Naive thymus-derived CD4-positive, alpha-beta T cell (primary cell): ENCODE results near the gene HPS4. TPM values are rescaled to one million over a fixed set of nuclear protein-coding genes. Genes with fewer than 3 reads are reported as not detected.

Source experiments
- ATAC-seq: fragments of 150-1000 bp; cut with Tn5 transposase; 2 replicates; pipeline ENCODE4 v1.10.0; 2021; ENCODE audit warnings: mild to moderate bottlenecking, moderate library complexity
- CTCF ChIA-PET: fragments of 350-600 bp; sonication (Branson Sonifier 250); formaldehyde crosslinking; loops from one replicate; lab custom pipeline; 2021; ENCODE audit warnings: antibody characterized with exemption; lab: Charles Lee
- POLR2A ChIA-PET: fragments of 350-600 bp; sonication (Branson Sonifier 250); formaldehyde crosslinking; loops from one replicate; lab custom pipeline; 2021; ENCODE audit warnings: antibody characterized with exemption, inconsistent platforms; lab: Charles Lee
- DNase-seq, 9 donors: peaks; one replicate each; pipeline versions ENCODE4 v3.0.0 to v3.0.0-alpha.2; 2020 to 2022; ENCODE audit warnings: mixed read lengths in 1 of 9
- H3K27ac ChIP-seq: one replicate; pipeline ENCODE4 v1.7.0; 2013; ENCODE audit warnings: mild to moderate bottlenecking, low read depth, low read length, moderate library complexity
- H3K27me3 ChIP-seq, 2 donors: one replicate each; pipeline ENCODE4 v1.7.0; 2013; ENCODE audit warnings: low read length in 2 of 2, mild to moderate bottlenecking in 2 of 2, moderate library complexity in 2 of 2; ENCODE audit not compliant: control insufficient read depth in 2 of 2, insufficient read depth in 2 of 2
- H3K36me3 ChIP-seq, 3 experiments: 1 replicate in 2 of 3; 2 replicates in 1 of 3; pipeline ENCODE4 v1.7.0; 2013; ENCODE audit warnings: low read length in 3 of 3, mild to moderate bottlenecking in 3 of 3, moderate library complexity in 1 of 3; ENCODE audit not compliant: insufficient read depth in 3 of 3, control insufficient read depth in 2 of 3
- H3K4me1 ChIP-seq, 2 donors: one replicate each; pipeline ENCODE4 v1.7.0; 2013; ENCODE audit warnings: low read length in 2 of 2, mild to moderate bottlenecking in 2 of 2, moderate library complexity in 1 of 2; ENCODE audit not compliant: control insufficient read depth in 2 of 2, insufficient read depth in 2 of 2
- H3K4me3 ChIP-seq: 2 replicates; pipeline ENCODE4 v1.7.0; 2013; ENCODE audit warnings: mild to moderate bottlenecking, low read length
- H3K9me3 ChIP-seq, 3 experiments: 1 replicate in 2 of 3; 2 replicates in 1 of 3; pipeline ENCODE4 v1.7.0; 2013; ENCODE audit warnings: low read length in 3 of 3; ENCODE audit not compliant: control insufficient read depth in 2 of 3
- H3K27ac Mint-ChIP-seq, 9 donors: one replicate each; pipeline ENCODE4 v1.8.0; 2020 to 2022; ENCODE audit warnings: mixed read lengths in 9 of 9, mild to moderate bottlenecking in 8 of 9, moderate library complexity in 5 of 9, inconsistent platforms in 2 of 9
- H3K27me3 Mint-ChIP-seq, 5 donors: one replicate each; pipeline ENCODE4 v1.8.0; 2021 to 2022; ENCODE audit warnings: mixed read lengths in 5 of 5, mild to moderate bottlenecking in 1 of 5
- H3K36me3 Mint-ChIP-seq, 5 donors: one replicate each; pipeline ENCODE4 v1.8.0; 2020 to 2022; ENCODE audit warnings: mixed read lengths in 5 of 5, mild to moderate bottlenecking in 3 of 5, inconsistent platforms in 1 of 5
- H3K4me1 Mint-ChIP-seq, 7 donors: one replicate each; pipeline ENCODE4 v1.8.0; 2020 to 2022; ENCODE audit warnings: mixed read lengths in 7 of 7, mild to moderate bottlenecking in 3 of 7, inconsistent platforms in 1 of 7
- H3K4me3 Mint-ChIP-seq, 10 donors: one replicate each; pipeline ENCODE4 v1.8.0; 2020 to 2022; ENCODE audit warnings: mild to moderate bottlenecking in 10 of 10, mixed read lengths in 10 of 10, moderate library complexity in 6 of 10, inconsistent platforms in 2 of 10
- H3K9me3 Mint-ChIP-seq, 11 donors: one replicate each; pipeline ENCODE4 v1.8.0; 2020 to 2022; ENCODE audit warnings: mixed read lengths in 11 of 11, mild to moderate bottlenecking in 4 of 11, inconsistent platforms in 1 of 11, moderate library complexity in 1 of 11
- intact Hi-C, 2 donors: fragments of 100-400 bp; cut with micrococcal nuclease; formaldehyde crosslinking; loops; one replicate each; pipeline ENCODE4 v1.15.1; 2023
- polyA plus RNA-seq, 2 donors: library from polyadenylated mRNA; unstranded; fragments of 300-500 nt; fragmentation: Illumina TruSeq; gene quantifications; one replicate each; pipeline ENCODE4 v1.2.3, GENCODE V29; 2021
- total RNA-seq, 6 experiments: library from RNA in 5 of 6; stranded (reverse) in 5 of 6; gene quantifications; 1 replicate in 5 of 6; 2 replicates in 1 of 6; pipeline ENCODE4 v1.2.3 and lab custom pipeline; 2021 to 2026

HPS4 gene
- total and polyA plus RNA-seq, 7 experiments from 2014 or later, result 21.5 to 64.3 (median 53.6) TPM

DNA sequence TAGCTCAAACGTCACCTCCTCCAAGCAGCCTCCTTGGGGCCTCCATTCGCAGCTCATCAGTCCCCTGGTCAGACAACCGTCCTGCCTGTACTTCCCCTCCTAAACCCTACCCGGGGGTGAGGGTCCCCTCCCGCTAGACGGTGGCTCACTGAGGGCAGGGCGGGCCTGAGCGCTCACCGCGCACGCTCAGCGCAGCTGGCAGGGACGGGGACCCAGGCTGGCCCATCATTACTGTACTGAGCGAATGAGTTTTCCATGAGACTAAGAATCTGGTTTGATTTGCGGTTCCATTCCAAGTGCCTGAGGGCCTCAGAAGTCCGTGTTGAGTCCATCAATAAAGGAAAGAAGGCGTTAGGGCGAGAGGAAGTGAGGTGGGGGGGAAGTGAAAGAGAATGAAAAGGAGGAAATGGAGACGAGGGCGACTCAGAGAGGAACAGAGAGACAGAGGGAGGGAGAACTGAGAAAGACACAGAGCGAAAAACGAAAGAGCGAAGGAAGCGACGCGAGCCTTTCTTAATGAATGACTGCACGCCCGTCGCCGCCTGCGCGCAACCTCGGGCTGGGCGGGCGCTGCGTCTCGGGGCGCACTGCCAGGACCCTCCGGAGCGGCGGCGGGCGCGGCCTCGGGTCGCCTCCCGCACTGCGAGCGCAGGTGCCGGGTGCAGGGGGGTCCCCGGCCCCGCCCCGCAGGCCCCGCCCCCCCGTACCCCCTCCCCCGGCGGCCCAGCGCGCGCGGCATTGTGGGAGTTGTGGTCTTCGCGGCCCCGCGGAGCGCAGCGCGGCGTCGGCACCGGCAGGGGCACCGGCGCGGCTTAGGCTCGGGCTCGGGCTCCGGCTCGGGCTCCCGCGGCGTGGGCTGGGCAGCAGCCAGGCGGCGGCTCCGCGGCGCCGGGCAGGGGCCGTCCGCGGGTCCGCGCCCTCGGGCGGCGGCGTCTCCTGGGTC is 54.8 kb downstream of the HPS4 start, which contains the start of gene ASPHD2:
ASPHD2 (plus strand) TSS at position 746 of the 943 bp plus-strand sequence. CDS start 4,356 bp downstream, outside the sequence.
- ChIA-PET POLR2A (interaction anchor here (0.9 to 5.1 kb wide), 2 partner anchors 18 to 54 kb away, joined by 3 to 39 read pairs; partner anchors contain the start of genes HPS4 and SRRD), CTCF (interaction anchor here (1.5 kb wide), 1 partner anchor 32 kb away, joined by 5 read pairs; no protein-coding TSS in a partner anchor)
- H3K9me3 Mint-ChIP-seq, result peaks cover 0 to 4% (median 0%) of the 10 kb centered on the region in 11 donors
- Histone ChIP-seq H3K36me3 (peaks cover 0 to 5% (median 0%) of the 10 kb centered on the region in 3 experiments), H3K4me1 (peaks cover 8 to 17% of the 10 kb centered on the region in 2 donors), H3K27ac (peak within 1 kb of the TSS; percentile 88), H3K27me3 (no peaks in the 10 kb centered on the region), H3K4me3 (peak within 1 kb of the TSS; percentile 93), H3K9me3 (no peaks in the 10 kb centered on the region)
- peaks cover 14 to 55% (median 33%) of the 10 kb centered on the region in 7 donors for H3K4me1 Mint-ChIP-seq
- intact Hi-C loops, result loop anchor here (1.0 to 10.0 kb wide), 11 partner anchors 30 to 1364 kb away; partner anchors contain the start of genes HPS4 (in 2 of the 2), SRRD (in 2 of the 2), TFIP11 (in 2 of the 2) and TPST2 (in 2 of the 2)
- peak; percentile 92 for ATAC-seq
- DNase-seq, result peak; percentile 72 to 87 (median 83)
- H3K4me3 Mint-ChIP-seq, result peak within 1 kb of the TSS; percentile 91 to 99 (median 99)
- H3K27me3 Mint-ChIP-seq, result peaks cover 0 to 22% (median 5%) of the 10 kb centered on the region in 5 donors
- H3K36me3 Mint-ChIP-seq, result peaks cover 0 to 8% (median under 1%) of the 10 kb centered on the region in 5 donors
- H3K27ac Mint-ChIP-seq, result peak within 1 kb of the TSS; percentile 94 to 99 (median 98)

- no peak for ATAC-seq
- H3K27ac Mint-ChIP-seq, result peak overlapping the region; percentile 10 to 98 (median 84)
- H3K9me3 Mint-ChIP-seq, result peaks cover 0 to 18% (median 5%) of the 10 kb centered on the region in 11 donors
- peaks cover 0 to 8% (median 5%) of the 10 kb centered on the region in 3 experiments for H3K9me3 ChIP-seq
- peaks cover 14 to 42% (median 33%) of the 10 kb centered on the region in 7 donors for H3K4me1 Mint-ChIP-seq
- H3K27ac ChIP-seq, result no peak overlapping the region
- peak overlapping the region; percentile 32 to 69 (median 57) for H3K4me3 Mint-ChIP-seq
- CTCF ChIA-PET, result interaction anchor here (0.6 kb wide), 1 partner anchor 108 kb away, joined by 3 read pairs; no protein-coding TSS in a partner anchor
- intact Hi-C loops, result loop anchor here (5.0 to 10.0 kb wide), 5 partner anchors 35 to 1362 kb away; partner anchors contain the start of genes MIAT (in 1 of the 2), TFIP11 (in 1 of the 2) and TPST2 (in 1 of the 2)
- H3K36me3 Mint-ChIP-seq, result peaks cover 0 to 7% (median 0%) of the 10 kb centered on the region in 5 donors
- peaks cover 8 to 17% of the 10 kb centered on the region in 2 donors for H3K4me1 ChIP-seq
- H3K36me3 ChIP-seq, result peaks cover 0 to 4% (median 0%) of the 10 kb centered on the region in 3 experiments
- no peak overlapping the region for H3K4me3 ChIP-seq
- H3K27me3 ChIP-seq, result no peaks in the 10 kb centered on the region
- H3K27me3 Mint-ChIP-seq, result peaks cover 0 to 33% (median 6%) of the 10 kb centered on the region in 5 donors
- no peak for DNase-seq
- POLR2A ChIA-PET, result no interaction called here
These were observed 56.7 kb downstream of the HPS4 start for GRCh38 chr22:26426924-26427323.

DNA sequence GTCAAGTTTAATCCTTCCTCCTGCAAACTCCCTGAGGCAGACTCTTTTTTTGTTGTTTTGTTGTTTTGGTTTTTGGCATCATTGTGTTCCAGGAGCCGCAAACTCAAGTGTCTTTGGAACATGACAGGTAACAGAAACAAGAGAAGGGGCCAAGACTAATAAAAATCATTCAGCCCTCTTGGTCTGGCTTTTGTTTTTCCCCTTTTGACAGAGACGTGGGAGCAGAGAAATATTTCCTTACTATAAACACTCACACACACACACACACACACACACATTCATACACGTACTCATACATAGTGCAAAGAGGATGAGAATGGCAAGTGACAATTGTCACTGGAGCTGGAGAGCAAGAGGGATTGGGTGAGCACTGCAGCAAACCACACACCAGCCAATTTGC is 65.0 kb downstream of the HPS4 start:
- intact Hi-C loops, result no loop called here
- no peaks in the 10 kb centered on the region for H3K36me3 ChIP-seq
- peaks cover 0 to 2% (median 0%) of the 10 kb centered on the region in 7 donors for H3K4me1 Mint-ChIP-seq
- DNase-seq, result no peak
- H3K27ac Mint-ChIP-seq, result no peak overlapping the region
- no peak for ATAC-seq
- no peak overlapping the region for H3K4me3 ChIP-seq
- peaks cover 0 to 54% (median 10%) of the 10 kb centered on the region in 5 donors for H3K27me3 Mint-ChIP-seq
- ChIA-PET CTCF (no interaction called here), POLR2A (no interaction called here)
- no peak overlapping the region for H3K27ac ChIP-seq
- H3K9me3 ChIP-seq, result peaks cover 0 to 8% (median 5%) of the 10 kb centered on the region in 3 experiments
- peaks cover 0 to 12% (median 8%) of the 10 kb centered on the region in 11 donors for H3K9me3 Mint-ChIP-seq
- H3K27me3 ChIP-seq, result no peaks in the 10 kb centered on the region
- H3K4me3 Mint-ChIP-seq, result no peak overlapping the region
- no peaks in the 10 kb centered on the region for H3K4me1 ChIP-seq
- H3K36me3 Mint-ChIP-seq, result peaks cover 0 to 5% (median 0%) of the 10 kb centered on the region in 5 donors

GRCh38 chr22:26417406-26417805 is 66.2 kb downstream of the HPS4 start:
- Histone ChIP-seq H3K27ac (no peak overlapping the region), H3K4me1 (no peaks in the 10 kb centered on the region), H3K36me3 (no peaks in the 10 kb centered on the region), H3K27me3 (no peaks in the 10 kb centered on the region), H3K9me3 (no peaks in the 10 kb centered on the region), H3K4me3 (no peak overlapping the region)
- Mint-ChIP-seq H3K36me3 (no peaks in the 10 kb centered on the region), H3K4me1 (peaks cover 0 to 2% (median 0%) of the 10 kb centered on the region in 7 donors), H3K4me3 (no peak overlapping the region), H3K27me3 (peaks cover 0 to 50% (median 4%) of the 10 kb centered on the region in 5 donors), H3K9me3 (peaks cover 0 to 6% (median 0%) of the 10 kb centered on the region in 11 donors), H3K27ac (no peak overlapping the region)
- CTCF ChIA-PET, result no interaction called here
- intact Hi-C loops, result no loop called here
- DNase-seq (no peak), ATAC-seq (no peak)
- POLR2A ChIA-PET, result no interaction called here

DNA sequence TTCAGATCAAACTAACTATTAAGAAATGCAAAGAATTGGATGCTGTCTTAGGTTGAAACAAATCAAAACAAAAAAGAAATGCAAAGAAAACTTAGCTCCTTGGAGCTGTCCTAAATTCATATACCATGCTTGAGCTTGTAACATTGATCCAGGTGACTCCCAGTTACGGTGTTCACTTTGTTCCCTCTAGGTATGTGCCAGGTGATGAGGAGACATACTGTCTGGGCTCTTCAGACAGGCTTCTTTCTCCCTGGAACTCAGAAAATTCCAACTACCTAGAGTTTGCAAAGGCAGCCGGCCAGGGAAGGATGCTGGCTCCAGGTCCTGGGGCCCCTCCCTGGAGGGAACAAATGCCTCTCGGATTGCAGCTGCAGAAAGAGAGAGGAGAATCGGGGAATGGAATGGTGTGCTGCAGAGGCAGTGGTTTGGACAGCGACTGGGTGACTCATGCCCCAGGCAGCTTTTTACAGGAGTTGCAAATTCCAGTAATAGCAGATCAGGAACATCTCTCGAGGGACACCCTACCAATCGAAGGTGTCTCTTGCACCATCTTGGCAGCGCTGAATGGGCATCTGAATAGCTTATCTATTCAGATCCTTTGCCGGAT is 66.8 kb downstream of the HPS4 start:
- ChIA-PET CTCF (no interaction called here), POLR2A (no interaction called here)
- no peak overlapping the region for H3K27ac ChIP-seq
- intact Hi-C loops, result no loop called here
- Mint-ChIP-seq H3K36me3 (no peaks in the 10 kb centered on the region), H3K4me1 (peaks cover 0 to 2% (median 0%) of the 10 kb centered on the region in 7 donors), H3K4me3 (no peak overlapping the region), H3K27me3 (peaks cover 0 to 45% (median 4%) of the 10 kb centered on the region in 5 donors), H3K27ac (no peak overlapping the region), H3K9me3 (peaks cover 0 to 6% (median 0%) of the 10 kb centered on the region in 11 donors)
- no peaks in the 10 kb centered on the region for H3K9me3 ChIP-seq
- H3K4me1 ChIP-seq, result no peaks in the 10 kb centered on the region
- no peak overlapping the region for H3K4me3 ChIP-seq
- H3K36me3 ChIP-seq, result no peaks in the 10 kb centered on the region
- ATAC-seq (no peak), DNase-seq (no peak)
- H3K27me3 ChIP-seq, result no peaks in the 10 kb centered on the region

DNA sequence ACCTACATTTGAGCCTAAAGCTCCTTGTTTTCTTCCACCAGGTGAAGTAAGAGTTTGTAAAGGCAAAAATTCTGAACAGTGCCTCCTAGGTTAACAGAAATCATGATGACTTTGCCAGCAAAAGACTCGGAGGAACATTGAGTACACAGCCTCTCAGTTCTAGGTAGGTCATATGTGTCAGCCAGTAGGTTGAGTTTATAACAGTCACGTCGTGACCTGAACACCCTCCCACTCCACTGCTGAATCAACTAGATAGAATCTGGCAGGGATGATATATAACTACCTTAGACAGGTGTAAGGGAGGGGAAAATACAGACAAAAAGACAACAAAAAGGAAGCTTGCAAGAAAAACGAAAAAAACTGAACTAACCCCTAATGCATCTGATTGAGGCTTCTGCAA is 67.3 kb downstream of the HPS4 start:
- Mint-ChIP-seq H3K36me3 (no peaks in the 10 kb centered on the region), H3K27ac (no peak overlapping the region), H3K4me1 (peaks cover 0 to 2% (median 0%) of the 10 kb centered on the region in 7 donors), H3K4me3 (no peak overlapping the region), H3K9me3 (peaks cover 0 to 6% (median 0%) of the 10 kb centered on the region in 11 donors), H3K27me3 (peaks cover 0 to 40% (median 4%) of the 10 kb centered on the region in 5 donors)
- H3K4me1 ChIP-seq, result no peaks in the 10 kb centered on the region
- H3K36me3 ChIP-seq, result no peaks in the 10 kb centered on the region
- H3K27ac ChIP-seq, result no peak overlapping the region
- CTCF ChIA-PET, result no interaction called here
- intact Hi-C loops, result no loop called here
- POLR2A ChIA-PET, result no interaction called here
- DNase-seq (no peak), ATAC-seq (no peak)
- H3K27me3 ChIP-seq, result no peaks in the 10 kb centered on the region
- no peak overlapping the region for H3K4me3 ChIP-seq
- no peaks in the 10 kb centered on the region for H3K9me3 ChIP-seq
